ENCODE measurements around the gene PCSK4. TPM values are rescaled to one million over a fixed set of nuclear protein-coding genes. Genes with fewer than 3 reads are reported as not detected.

PCSK4 gene
- total and polyA plus RNA-seq, 2 of the 13 experiments (the other 11 are each of a cell fraction or from before 2014, with no cell fraction given) = 2.0 to 2.7 TPM

GRCh38 chr19:1491114-1491848 is 1.1 kb upstream of the PCSK4 start, which contains the start of gene REEP6 (continued):
- TF ChIP-seq ARID2 (CRISPR knock-in tag; IDR thresholded peaks at IDR 0.05; ENCODE audit: borderline replicate concordance) (0 out of 2 replicates have a peak, but pooled peaks have one; percentile 71), RXRA (CRISPR knock-in tag; IDR thresholded peaks at IDR 0.05) (peak; percentile 43; the same call in 1 of the 2 replicates), ZBTB10 (CRISPR knock-in tag; IDR thresholded peaks at IDR 0.05; ENCODE audit: borderline replicate concordance) (0 out of 2 replicates have a peak, but pooled peaks have one; percentile 40), SP1 (IDR thresholded peaks at IDR 0.05) (no peak), SP1 (CRISPR knock-in tag; IDR thresholded peaks at IDR 0.05) (0 out of 2 replicates have a peak, but pooled peaks have one; percentile 6), TOE1 (CRISPR knock-in tag; IDR thresholded peaks at IDR 0.05) (no peak), RBM22 (optimal IDR thresholded peaks at IDR 0.05; ENCODE audit: low read length) (no peak), FOXC1 (CRISPR knock-in tag; IDR thresholded peaks at IDR 0.05; ENCODE audit: borderline replicate concordance) (no peak), ZC3H13 (CRISPR knock-in tag; IDR thresholded peaks at IDR 0.05) (peak; percentile 75), ZFAT (CRISPR knock-in tag; conservative IDR thresholded peaks at IDR 0.05) (no peak), MZF1 (CRISPR knock-in tag; IDR thresholded peaks at IDR 0.05; ENCODE audit: borderline replicate concordance) (no peak), ZNF781 (CRISPR knock-in tag; IDR thresholded peaks at IDR 0.05; ENCODE audit: borderline replicate concordance, not compliant biosample characterization) (no peak), SOX6 (IDR thresholded peaks at IDR 0.05) (no peak), SOX6 (CRISPR knock-in tag; IDR thresholded peaks at IDR 0.05) (no peak), ADNP (CRISPR knock-in tag; IDR thresholded peaks at IDR 0.05) (peak; percentile 92), HDAC6 (IDR thresholded peaks at IDR 0.05; ENCODE audit: low read depth, low read length) (no peak), ZNF768 (CRISPR knock-in tag; IDR thresholded peaks at IDR 0.05) (peak; percentile 54; the same call in 1 of the 2 replicates), CTCF (CRISPR knock-in tag; IDR thresholded peaks at IDR 0.05) (0 out of 2 replicates have a peak, but pooled peaks have one; percentile 2), ZNF749 (CRISPR knock-in tag; IDR thresholded peaks at IDR 0.05; ENCODE audit: borderline replicate concordance) (no peak), ZNF33B (CRISPR knock-in tag; IDR thresholded peaks at IDR 0.05) (peak; percentile 80; the same call in 1 of the 2 replicates), HDAC1 (CRISPR knock-in tag; IDR thresholded peaks at IDR 0.05) (peak; percentile 69), CENPX (CRISPR knock-in tag; IDR thresholded peaks at IDR 0.05) (no peak)
- TF ChIP-seq, protein P1, sequence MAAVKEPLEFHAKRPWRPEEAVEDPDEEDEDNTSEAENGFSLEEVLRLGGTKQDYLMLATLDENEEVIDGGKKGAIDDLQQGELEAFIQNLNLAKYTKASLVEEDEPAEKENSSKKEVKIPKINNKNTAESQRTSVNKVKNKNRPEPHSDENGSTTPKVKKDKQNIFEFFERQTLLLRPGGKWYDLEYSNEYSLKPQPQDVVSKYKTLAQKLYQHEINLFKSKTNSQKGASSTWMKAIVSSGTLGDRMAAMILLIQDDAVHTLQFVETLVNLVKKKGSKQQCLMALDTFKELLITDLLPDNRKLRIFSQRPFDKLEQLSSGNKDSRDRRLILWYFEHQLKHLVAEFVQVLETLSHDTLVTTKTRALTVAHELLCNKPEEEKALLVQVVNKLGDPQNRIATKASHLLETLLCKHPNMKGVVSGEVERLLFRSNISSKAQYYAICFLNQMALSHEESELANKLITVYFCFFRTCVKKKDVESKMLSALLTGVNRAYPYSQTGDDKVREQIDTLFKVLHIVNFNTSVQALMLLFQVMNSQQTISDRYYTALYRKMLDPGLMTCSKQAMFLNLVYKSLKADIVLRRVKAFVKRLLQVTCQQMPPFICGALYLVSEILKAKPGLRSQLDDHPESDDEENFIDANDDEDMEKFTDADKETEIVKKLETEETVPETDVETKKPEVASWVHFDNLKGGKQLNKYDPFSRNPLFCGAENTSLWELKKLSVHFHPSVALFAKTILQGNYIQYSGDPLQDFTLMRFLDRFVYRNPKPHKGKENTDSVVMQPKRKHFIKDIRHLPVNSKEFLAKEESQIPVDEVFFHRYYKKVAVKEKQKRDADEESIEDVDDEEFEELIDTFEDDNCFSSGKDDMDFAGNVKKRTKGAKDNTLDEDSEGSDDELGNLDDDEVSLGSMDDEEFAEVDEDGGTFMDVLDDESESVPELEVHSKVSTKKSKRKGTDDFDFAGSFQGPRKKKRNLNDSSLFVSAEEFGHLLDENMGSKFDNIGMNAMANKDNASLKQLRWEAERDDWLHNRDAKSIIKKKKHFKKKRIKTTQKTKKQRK (IDR thresholded peaks at IDR 0.05; ENCODE audit: low read length) = no peak

All from HepG2 (cell line).